GM18873 (cell line): ENCODE results near the gene TDRD6.
"Not testable (repeated sequence)": the region's sequence is repeated elsewhere in the genome, so short reads cannot be mapped to it uniquely, and the experiment has no call there.

Experiments
- ATAC-seq: cut with Tn5 transposase; IDR thresholded peaks from one replicate; pipeline ENCODE4 v1.9.1; 2021; ENCODE audit warnings: mild to moderate bottlenecking, moderate library complexity, moderate number of reproducible peaks; ENCODE audit not compliant: unreplicated experiment, low FRiP score

TDRD6 gene

GRCh38 chr6:46736906-46737305, 49.2 kb downstream of the TDRD6 start:
- ATAC-seq: no peak

GRCh38 chr6:46741482-46741881, 53.8 kb downstream of the TDRD6 start:
- ATAC-seq: no peak

GRCh38 chr6:46741910-46742309, 54.2 kb downstream of the TDRD6 start:
- no peak for ATAC-seq

- no peak for ATAC-seq
These were observed 55.9 kb downstream of the TDRD6 start for GRCh38 chr6:46743425-46744158.

- not testable (repeated sequence) for ATAC-seq
These were observed 56.6 kb downstream of the TDRD6 start for GRCh38 chr6:46744159-46744725.

- ATAC-seq: no peak
These were observed 58.3 kb downstream of the TDRD6 start for GRCh38 chr6:46745973-46746372.

GRCh38 chr6:46746696-46747095, 59.0 kb downstream of the TDRD6 start, which contains the start of gene ANKRD66:
Gene ANKRD66 (plus strand): TSS chr6:46746933. CDS start chr6:46751949, 5,016 bp downstream.
- ATAC-seq: no peak

- no peak for ATAC-seq
These were observed 61.3 kb downstream of the TDRD6 start for GRCh38 chr6:46748940-46749503.

- ATAC-seq: no peak
These were observed 62.0 kb downstream of the TDRD6 start for GRCh38 chr6:46749731-46750130.

- no peak for ATAC-seq
These were observed 64.0 kb downstream of the TDRD6 start for GRCh38 chr6:46751658-46752057.
